Measurements from ENCODE around the gene CHCHD5. TPM values are rescaled to one million over a fixed set of nuclear protein-coding genes. Genes with fewer than 3 reads are reported as not detected.

Gene CHCHD5
- total RNA-seq, 1 donor, result 10.1 TPM

GRCh38 chr2:112603731-112604130 is 19.3 kb downstream of the CHCHD5 start:
- no peak for TF ChIP-seq CTCF (IDR thresholded peaks at IDR 0.05; ENCODE audit: extremely low read depth, low read depth, low read length)
- Histone ChIP-seq H3K27ac (ENCODE audit: low read depth, low read length) (no peak overlapping the region), H3K4me2 (ENCODE audit: insufficient read depth, low read length) (no peak overlapping the region), H3K4me3 (ENCODE audit: insufficient read depth, low read length) (no peak overlapping the region), H3K36me3 (ENCODE audit: insufficient read depth, low read length) (no peaks in the 10 kb centered on the region), H3K79me2 (ENCODE audit: insufficient read depth, low read length) (no peaks in the 10 kb centered on the region), H3K27me3 (ENCODE audit: insufficient read depth, low read length) (no peaks in the 10 kb centered on the region), H2AFZ (ENCODE audit: low read length) (no peak overlapping the region), H3K9me3 (ENCODE audit: low read depth, low read length) (no peaks in the 10 kb centered on the region), H4K20me1 (ENCODE audit: insufficient read depth, low read length) (no peaks in the 10 kb centered on the region), H3K4me1 (ENCODE audit: insufficient read depth, low read length) (peaks cover 8% of the 10 kb centered on the region)
- no peak for DNase-seq (ENCODE audit: insufficient read length, low spot score, missing footprints)

GRCh38 chr2:112604952-112605351 is 20.5 kb downstream of the CHCHD5 start:
- no peak overlapping the region for H2AFZ ChIP-seq (ENCODE audit: low read length)
- H3K79me2 ChIP-seq (ENCODE audit: insufficient read depth, low read length), result no peaks in the 10 kb centered on the region
- no peak overlapping the region for H3K4me2 ChIP-seq (ENCODE audit: insufficient read depth, low read length)
- H3K9me3 ChIP-seq (ENCODE audit: low read depth, low read length), result no peaks in the 10 kb centered on the region
- no peak overlapping the region for H3K27ac ChIP-seq (ENCODE audit: low read depth, low read length)
- peaks cover 8% of the 10 kb centered on the region for H3K4me1 ChIP-seq (ENCODE audit: insufficient read depth, low read length)
- DNase-seq (ENCODE audit: insufficient read length, low spot score, missing footprints), result no peak
- H3K36me3 ChIP-seq (ENCODE audit: insufficient read depth, low read length), result no peaks in the 10 kb centered on the region
- H3K4me3 ChIP-seq (ENCODE audit: insufficient read depth, low read length), result no peak overlapping the region
- no peak for TF ChIP-seq CTCF (IDR thresholded peaks at IDR 0.05; ENCODE audit: extremely low read depth, low read depth, low read length)
- no peaks in the 10 kb centered on the region for H3K27me3 ChIP-seq (ENCODE audit: insufficient read depth, low read length)
- H4K20me1 ChIP-seq (ENCODE audit: insufficient read depth, low read length), result no peaks in the 10 kb centered on the region

GRCh38 chr2:112605926-112606325 is 21.5 kb downstream of the CHCHD5 start:
- Histone ChIP-seq H3K27me3 (ENCODE audit: insufficient read depth, low read length) (no peaks in the 10 kb centered on the region), H4K20me1 (ENCODE audit: insufficient read depth, low read length) (no peaks in the 10 kb centered on the region), H3K27ac (ENCODE audit: low read depth, low read length) (no peak overlapping the region), H3K36me3 (ENCODE audit: insufficient read depth, low read length) (no peaks in the 10 kb centered on the region), H3K4me2 (ENCODE audit: insufficient read depth, low read length) (no peak overlapping the region), H3K4me1 (ENCODE audit: insufficient read depth, low read length) (no peaks in the 10 kb centered on the region), H3K79me2 (ENCODE audit: insufficient read depth, low read length) (no peaks in the 10 kb centered on the region), H2AFZ (ENCODE audit: low read length) (no peak overlapping the region), H3K9me3 (ENCODE audit: low read depth, low read length) (no peaks in the 10 kb centered on the region), H3K4me3 (ENCODE audit: insufficient read depth, low read length) (no peak overlapping the region)
- no peak for TF ChIP-seq CTCF (IDR thresholded peaks at IDR 0.05; ENCODE audit: extremely low read depth, low read depth, low read length)
- DNase-seq (ENCODE audit: insufficient read length, low spot score, missing footprints), result no peak

- Histone ChIP-seq H3K4me2 (ENCODE audit: insufficient read depth, low read length) (no peak overlapping the region), H3K4me1 (ENCODE audit: insufficient read depth, low read length) (no peaks in the 10 kb centered on the region), H3K9me3 (ENCODE audit: low read depth, low read length) (no peaks in the 10 kb centered on the region), H3K27ac (ENCODE audit: low read depth, low read length) (no peak overlapping the region), H4K20me1 (ENCODE audit: insufficient read depth, low read length) (no peaks in the 10 kb centered on the region), H3K79me2 (ENCODE audit: insufficient read depth, low read length) (no peaks in the 10 kb centered on the region), H2AFZ (ENCODE audit: low read length) (no peak overlapping the region), H3K27me3 (ENCODE audit: insufficient read depth, low read length) (no peaks in the 10 kb centered on the region), H3K36me3 (ENCODE audit: insufficient read depth, low read length) (no peaks in the 10 kb centered on the region), H3K4me3 (ENCODE audit: insufficient read depth, low read length) (no peak overlapping the region)
- TF ChIP-seq CTCF (IDR thresholded peaks at IDR 0.05; ENCODE audit: extremely low read depth, low read depth, low read length), result no peak
- DNase-seq (ENCODE audit: insufficient read length, low spot score, missing footprints), result no peak
Observed at GRCh38 chr2:112606547-112606946, 22.1 kb downstream of the CHCHD5 start.
